ENCODE measurements around the gene PNLIPRP2.

The PNLIPRP2 gene

DNA sequence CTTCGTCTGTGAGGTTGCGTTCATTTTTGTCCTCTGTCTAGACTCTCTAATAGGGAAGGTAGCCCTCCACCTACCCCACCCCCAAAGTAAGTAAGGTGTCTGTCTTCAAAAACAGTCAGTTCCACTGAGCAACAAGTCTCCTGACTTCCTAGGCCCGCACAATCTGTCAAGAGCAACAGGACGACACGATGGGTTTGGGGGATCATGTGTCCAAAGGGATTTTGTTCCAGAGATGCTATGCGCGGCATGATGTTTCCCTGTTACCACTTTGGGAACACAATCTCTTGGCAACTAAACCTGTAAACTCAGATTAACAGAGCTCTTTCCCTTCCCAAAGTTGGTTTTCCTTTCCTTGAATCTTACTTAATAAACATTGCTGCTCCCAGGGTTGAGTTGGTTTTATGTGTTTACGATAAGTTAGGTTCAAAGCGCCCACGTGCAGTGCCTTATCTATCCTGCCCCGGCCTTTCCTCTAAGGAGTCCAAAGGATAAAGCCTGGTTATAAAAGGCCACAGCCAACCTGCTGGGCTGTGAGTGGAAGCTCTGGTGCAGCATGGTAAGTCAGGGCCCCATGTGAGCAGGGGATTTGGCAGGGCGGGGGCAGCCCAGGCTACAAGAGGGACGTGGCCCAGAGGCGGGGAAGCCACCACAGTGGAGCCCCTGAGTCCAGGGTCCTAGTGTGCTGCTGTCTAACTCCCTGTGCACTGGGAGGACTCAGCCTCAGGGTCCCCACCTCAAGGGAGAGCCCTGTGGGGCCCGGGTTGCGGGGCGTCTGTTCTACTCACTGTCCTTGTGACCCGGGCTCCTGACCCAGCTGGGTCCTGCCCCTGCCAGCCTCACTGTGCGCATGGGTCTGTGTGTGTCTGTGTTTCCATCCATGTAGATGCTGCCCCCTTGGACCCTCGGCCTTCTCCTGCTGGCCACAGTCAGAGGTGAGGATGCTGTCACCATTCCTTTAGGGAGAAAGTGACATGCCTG lies at the start of gene PNLIPRP2:
Gene PNLIPRP2, plus strand, starts transcription at position 531 of the 978 bp plus-strand sequence.
- DNase-seq (ENCODE audit: low read depth): no peak

DNA sequence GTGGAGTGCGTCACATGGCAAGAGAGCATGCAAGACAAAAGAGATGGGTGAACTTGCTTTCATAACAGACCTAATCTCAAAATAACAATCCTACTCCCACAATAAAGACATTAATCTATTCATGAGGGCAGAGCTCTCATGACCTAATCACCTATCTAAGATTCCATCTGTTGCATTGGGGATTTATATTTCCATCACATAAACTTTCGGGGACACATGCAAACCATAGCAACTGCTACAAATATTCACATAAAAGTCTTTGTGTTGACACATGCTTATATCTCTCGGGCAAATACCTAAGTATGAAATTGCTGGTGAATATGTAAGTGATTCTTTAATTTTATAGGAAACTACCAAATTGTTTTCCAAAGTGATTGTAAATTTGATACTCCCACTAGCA lies 46.0 kb upstream of the PNLIPRP2 start:
- DNase-seq (ENCODE audit: low read depth): no peak

DNA sequence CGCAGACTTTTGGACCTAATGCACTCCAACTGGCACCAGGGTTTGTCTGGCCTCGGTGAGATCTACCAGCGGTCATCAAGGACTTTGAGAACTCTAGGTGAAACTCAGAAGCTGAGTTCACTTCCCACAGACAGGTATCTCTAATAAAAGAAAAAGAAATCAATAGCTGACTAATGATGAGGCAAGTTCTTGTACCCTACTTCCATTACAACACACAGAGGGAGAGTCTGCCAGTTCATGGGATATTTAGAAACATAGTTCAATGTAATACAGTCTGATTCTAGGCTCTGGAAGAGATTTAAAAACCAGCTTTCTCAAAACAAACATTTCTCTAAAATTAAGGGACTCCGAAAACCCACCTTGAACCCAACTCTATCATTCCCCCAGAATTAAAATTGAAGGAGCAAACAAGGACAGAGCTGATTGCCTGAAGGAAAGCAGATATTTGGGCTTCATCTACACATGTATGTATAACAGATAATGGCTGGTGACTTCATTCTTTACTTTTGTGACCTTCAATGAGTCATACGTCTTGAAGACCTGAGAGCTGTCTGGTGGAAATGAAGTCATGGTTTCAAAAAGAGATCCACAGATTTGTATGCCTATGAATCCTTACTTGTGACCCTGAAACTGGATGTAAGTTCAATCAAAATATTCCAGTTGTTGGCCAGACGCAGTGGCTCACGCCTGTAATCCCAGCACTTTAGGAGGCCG lies 32.7 kb upstream of the PNLIPRP2 start:
- no peak for DNase-seq (ENCODE audit: low read depth)

DNA sequence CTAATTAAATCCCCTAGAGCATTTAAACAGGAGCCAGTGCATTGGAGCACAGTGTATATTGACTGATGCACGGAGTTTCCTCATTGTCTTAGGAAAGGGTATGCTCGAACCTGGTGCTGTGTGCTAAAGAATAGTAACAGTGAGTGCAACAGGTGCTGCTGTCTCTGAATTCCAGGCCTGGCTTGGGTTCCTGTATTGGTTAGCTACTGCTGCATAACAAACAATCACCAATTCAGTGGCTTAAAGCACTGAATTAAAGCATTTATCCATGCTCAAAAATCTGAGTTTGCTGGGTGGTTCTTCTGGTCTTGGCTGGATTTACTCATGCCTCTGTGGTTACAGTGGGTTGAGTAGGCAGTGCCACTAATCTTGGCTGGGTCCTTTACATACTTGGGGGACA lies 31.8 kb upstream of the PNLIPRP2 start:
- DNase-seq (ENCODE audit: low read depth): no peak

DNA sequence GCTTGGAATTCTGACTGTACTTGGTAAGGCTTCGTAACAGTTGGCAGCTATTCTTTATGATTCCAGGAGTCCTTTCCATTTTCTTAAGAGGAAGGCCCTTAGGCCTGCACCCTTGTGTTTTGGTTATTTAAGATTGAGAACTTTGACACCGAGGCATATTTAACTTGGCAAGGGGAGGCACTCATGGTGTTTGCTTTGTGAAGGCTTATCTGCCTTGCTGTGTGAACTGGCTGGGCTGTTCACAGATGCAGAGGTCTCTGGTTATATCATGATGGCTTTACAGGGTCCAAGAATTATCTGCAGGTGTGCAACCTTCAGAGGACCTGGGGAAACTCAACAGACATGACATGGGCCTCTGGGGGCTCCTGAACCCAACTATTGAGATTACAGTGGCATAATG lies 30.8 kb upstream of the PNLIPRP2 start:
- DNase-seq (ENCODE audit: low read depth): no peak

DNA sequence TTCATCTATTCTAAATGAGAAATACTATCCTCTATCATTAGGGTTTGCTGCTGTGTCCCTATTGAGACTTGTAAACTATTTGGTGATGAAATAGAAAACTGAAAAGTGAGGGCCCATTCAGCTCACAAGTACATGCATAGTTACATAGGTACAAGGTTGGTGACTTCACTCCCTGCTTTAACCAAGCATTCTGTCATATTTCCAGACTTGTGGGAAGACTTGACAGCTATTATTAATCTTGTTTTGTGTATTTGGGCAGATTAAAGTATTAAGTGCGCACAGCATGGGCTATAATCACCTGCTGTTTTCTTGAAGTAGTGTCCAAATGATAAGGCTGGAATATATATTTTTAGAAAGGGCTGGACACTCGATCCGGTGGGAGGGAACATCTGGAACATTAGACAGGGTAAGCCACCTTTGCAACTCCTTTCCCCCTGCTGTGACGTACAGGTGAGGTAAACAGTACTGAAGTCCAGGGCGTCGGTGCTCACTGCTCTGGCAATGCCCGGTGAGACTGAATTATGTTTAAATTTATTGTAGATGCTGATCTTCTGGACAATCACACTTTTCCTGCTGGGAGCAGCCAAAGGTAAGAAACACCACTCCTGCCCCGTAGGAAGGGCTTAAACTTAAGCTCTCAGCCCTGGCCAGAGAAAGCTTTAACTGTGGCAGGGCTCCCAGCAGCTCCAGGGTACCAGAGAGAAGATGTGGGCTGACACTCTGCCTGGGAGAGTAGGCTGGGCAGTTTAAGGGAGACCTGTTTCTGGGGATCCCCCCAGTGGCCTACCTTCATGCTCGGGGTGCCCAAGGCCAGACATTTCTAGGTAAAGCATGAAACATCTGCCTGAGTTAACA lies 29.9 kb upstream of the PNLIPRP2 start, which contains the start of gene PNLIPRP1:
Gene PNLIPRP1, plus strand, starts transcription at position 370 of the 855 bp plus-strand sequence. Its CDS starts 171 bp downstream, at position 541.
- no peak for DNase-seq (ENCODE audit: low read depth)

DNA sequence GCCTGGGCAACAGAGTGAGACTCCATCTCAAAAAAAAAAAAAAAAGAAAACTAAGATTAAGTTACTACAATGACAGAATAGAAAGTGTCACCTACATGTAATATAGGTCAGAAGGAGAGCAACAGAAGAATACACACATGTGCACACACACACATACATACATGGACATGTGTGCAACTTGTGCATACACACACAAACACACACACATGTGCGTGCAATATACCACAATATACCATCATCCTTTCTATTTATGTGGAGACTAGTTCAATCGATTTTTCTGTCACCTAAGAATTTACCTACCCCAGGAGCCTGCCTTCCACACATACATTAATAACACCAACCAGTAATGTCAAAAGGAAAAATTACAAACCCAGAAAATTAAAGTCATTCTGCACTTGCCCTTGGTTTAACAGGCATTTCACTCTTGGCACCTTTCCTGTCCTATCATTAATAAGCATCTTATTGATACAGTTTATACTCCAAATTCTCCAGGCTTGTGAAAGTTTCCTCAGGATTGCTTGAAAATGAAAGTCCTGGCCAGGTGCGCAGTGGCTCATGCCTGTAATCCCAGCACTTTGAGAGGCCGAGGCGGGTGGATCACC lies 27.5 kb upstream of the PNLIPRP2 start:
- DNase-seq (ENCODE audit: low read depth): no peak

DNA sequence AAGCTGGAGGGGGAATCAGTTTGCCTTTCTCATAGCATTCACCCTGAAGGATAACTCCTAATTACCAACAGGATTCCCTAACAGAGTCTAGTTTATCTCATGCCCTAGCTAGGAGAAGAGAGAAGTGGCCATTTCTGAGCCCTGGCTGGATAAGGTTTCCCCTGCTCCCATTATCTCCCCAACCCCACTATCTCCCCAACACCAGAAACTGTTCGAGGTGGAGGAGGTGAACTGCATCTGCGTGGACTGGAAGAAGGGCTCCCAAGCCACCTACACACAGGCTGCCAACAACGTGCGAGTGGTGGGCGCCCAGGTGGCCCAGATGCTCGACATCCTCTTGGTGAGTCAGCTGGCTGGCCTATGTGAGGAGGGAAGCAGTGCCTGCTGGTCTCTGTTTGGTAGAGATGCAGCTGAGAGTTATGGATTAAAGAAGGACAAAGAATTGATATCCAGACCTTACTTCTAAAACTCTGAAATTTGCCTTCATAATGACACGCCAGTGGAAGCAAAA lies 26.2 kb upstream of the PNLIPRP2 start:
- DNase-seq (ENCODE audit: low read depth): no peak

DNA sequence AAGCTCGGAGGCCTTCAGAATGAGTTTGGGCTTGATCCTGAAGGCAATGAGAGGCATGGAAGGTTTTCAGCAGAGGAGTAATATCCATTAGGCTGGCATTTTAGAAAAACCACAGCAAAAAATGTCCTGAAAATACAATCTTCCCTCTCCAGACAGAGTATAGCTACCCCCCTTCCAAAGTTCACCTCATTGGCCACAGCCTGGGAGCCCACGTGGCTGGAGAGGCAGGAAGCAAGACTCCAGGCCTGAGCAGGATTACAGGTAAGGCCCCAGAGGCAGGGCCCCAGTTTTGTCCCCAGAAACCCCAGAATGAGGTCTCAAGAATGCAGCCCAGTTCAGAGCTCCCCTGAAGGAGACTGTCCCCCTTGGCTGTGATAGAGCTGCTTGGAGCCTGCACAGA lies 24.7 kb upstream of the PNLIPRP2 start:
- DNase-seq (ENCODE audit: low read depth): no peak

DNA sequence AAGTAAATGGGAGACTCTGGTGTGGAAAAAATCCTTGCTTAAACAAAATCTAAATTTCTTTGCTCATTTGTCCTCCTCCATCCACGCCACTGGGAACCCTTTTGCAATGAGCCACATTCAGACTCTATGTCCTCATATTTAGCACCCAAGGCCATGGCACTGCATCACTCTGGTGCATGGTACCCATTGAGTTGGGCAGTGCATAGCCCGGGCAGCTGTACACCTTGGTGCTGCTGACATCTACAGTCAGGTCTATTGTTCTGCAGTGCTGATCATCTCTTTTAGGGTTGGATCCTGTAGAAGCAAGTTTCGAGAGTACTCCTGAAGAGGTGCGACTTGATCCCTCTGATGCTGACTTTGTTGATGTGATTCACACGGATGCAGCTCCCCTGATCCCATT lies 23.2 kb upstream of the PNLIPRP2 start:
- no peak for DNase-seq (ENCODE audit: low read depth)

DNA sequence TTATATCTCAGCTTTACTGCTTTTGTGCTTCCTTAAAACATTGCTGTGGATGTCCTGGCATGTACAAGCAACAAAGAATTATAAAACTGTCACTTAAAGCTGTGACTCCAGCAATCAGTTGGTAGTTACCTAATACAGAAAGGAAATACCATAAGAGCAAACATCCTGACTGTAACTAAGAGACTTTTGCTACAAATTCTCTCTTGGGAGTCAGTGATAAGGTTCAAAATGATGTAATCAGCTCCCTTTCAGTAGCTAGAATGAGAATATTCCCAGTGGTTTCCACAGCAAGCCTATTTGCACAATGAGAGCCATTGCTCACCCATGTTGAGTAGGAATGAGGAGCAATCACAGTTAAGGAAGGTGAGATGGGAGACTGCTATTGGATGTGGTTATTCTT lies 22.4 kb upstream of the PNLIPRP2 start:
- DNase-seq (ENCODE audit: low read depth): no peak

DNA sequence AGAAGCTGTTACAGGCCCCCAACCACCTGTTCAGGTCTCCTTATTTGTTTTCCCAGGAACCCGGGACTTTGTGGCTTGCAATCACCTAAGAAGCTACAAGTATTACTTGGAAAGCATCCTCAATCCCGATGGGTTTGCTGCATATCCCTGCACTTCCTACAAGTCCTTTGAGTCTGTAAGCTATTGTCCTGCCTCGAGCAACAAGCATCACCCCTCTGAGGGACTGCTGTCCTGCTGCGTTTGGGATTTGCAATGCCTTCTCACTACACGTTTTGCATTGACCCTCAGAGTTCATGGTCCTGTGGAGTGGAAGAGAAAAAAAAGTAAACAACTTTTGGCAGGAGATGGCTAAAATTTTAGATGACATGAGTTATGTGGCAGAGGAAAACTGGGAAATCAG lies 20.8 kb upstream of the PNLIPRP2 start:
- DNase-seq (ENCODE audit: low read depth): no peak

DNA sequence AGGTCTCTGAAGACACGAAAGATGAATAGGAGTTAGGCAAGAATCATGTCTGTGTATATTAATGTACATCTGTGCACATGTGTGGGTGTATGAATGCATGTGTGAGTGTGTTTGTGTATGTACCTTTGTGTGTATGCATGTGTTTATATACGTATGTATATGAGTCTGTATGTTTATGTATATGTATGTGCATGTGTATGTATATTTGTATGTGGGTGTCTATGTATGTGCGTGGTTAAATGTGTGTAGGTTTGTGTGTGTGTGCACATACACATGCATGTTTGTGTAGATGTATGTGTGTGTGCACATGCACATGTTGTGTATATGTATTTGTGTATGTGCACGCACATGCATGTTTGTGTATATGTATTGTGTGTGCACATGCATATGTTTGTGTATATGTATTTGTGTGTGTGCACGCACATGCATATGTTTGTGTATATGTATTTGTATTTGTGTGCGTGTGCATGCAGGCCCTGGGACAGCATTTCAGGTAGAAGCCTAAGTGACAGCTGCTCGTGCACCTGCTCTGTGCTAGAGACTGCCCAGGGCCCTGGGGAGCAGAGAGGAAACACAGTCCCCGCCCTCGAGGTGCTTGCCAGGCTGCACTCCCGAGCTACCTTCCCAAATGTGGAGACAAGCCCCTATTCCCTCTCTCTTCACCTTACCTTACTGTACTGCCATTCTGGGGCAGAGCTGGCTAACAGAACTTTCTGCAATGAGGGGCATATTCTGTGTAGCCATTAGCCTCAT lies 17.9 kb upstream of the PNLIPRP2 start:
- no peak for DNase-seq (ENCODE audit: low read depth)

DNA sequence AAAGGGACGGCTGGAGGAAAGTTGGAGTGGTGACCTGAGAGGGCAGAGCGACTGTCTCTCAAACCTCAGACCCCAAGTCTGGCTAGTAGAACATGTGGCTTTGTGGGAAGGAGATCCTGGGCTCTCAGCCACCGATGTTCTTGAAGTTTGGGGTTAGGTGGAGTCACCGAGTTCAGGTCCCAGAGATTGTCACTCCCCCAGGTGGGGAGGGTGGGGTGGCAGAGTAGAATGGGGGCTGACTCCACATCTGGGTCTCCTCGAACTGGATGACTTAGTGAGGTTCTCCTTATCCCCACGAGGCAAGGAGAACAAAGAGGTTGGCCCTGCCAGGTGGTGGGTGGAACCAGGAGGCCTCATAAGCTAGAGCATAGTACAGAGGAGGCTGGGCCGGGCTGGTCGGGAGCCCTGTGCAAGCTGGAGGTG lies 14.7 kb upstream of the PNLIPRP2 start:
- no peak for DNase-seq (ENCODE audit: low read depth)

DNA sequence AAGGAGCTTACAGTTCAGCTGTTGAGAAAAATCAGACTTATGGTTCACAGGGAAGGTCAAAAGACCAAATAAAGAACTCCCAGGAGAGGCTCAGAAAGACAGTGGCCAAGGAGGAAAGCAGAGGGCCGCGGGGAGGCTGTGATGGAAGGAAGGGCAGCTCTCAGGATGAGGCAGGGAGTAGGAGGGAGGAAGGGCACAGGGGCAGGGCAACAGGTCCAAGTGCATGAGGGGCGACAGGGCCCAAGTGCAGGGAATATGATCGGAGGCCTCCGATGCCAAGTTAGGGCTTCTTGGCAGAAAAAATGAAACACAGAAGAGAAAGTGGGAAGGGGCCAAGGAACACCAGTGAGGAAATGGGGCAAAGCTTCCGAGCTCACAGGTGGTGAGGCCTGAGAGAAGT lies 13.4 kb upstream of the PNLIPRP2 start:
- DNase-seq (ENCODE audit: low read depth): no peak

DNA sequence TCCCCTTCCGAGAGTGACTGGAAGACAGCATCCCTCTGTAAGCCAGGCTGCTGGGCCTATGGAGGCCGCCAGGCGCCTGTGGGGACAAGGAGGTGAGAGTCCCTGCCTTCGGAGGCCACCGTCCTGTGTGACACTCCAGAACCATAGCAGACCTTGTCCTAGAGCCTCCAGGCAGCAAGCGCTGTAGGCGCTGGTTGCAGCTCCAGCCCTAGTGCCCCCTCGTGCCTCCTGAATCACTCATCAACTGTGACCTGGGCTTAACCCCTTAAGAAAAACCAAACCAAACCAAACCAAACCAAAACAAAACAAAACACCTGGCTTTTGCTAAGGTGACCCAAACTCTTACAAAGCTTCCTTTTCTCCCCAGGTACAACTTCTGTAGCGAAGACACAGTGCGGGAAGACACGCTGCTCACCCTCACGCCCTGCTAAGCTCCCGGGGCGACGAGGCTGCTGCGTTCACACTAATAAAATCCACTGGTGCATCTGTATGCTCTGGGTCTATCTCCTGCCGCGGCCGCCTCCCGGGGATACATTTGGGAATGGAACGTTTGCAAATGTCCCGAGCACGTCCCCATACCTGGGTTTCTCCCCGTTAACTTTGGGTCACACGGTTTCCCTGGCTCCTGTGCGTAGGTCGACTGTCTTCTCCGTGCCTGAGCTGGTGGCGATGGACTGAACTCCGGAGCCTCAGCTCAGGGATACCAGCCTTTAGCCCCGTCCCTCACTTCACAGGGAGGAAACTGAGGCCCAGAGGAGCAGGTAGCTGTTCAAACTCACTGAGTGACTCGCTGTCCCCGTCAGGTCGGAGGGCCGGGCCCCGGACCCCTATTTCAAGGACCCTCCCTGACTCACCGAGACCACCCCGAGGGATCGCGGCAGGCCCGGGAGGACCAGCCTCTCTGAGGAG lies 11.8 kb upstream of the PNLIPRP2 start:
- DNase-seq (ENCODE audit: low read depth): no peak

DNA sequence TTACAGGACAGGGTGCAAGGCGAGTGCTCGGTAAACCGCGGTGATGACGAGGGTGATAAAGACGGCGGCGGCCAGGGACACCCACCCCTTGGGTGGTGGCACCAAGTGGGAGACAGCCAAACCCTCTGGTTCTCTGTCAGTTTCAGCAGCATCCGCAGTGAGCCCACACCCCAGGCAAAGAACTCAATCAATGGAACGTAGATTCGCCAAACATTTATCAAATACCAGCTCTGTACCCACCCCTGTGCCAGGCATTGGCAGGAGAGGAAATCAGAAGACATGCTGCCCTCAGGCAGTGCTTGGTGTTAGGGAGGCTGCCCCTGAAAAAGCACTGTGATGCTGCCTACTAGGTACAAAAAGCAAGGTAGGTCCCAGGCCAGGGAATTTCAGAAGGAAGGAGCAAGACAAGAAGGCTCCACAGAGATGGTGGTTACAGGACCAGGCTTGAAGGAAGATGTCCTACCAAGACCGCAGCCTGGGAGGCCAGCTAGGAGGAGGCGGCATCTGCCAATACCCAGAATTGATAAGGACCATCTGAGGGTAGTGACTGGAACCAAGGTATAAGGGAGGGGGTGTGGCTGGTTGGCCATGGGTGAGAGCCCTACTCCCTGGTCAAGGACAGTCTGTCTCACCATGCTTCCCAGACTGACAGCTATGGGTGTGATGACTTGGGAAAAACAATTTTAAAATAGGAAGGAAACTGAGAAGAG lies 10.2 kb upstream of the PNLIPRP2 start:
- DNase-seq (ENCODE audit: low read depth): no peak

DNA sequence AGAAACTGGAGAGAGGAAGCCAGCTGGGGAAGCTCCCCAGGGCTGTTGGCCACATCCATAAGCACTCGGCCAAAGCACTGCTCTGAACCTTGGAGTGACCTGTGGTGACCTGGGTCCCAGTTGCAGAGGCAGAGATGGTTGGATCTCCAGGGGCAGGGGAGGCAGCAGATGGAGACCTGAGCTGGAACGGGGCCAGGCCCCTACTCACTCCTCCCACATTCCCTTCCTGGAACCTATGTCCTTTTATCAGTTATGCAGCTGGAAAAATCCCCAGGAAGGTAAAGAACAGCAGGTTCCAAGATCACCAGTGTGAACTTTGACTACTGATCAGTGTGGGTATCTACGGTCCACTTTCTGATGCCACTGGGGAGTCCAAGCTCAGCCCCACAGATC lies 9.6 kb upstream of the PNLIPRP2 start:
- DNase-seq (ENCODE audit: low read depth): no peak
